CD4-positive, alpha-beta memory T cell (primary cell): Measurements from ENCODE around the gene LASP1. TPM values are rescaled to one million over a fixed set of nuclear protein-coding genes. Genes with fewer than 3 reads are reported as not detected.
"Not testable (repeated sequence)": the region's sequence is repeated elsewhere in the genome, so short reads cannot be mapped to it uniquely, and the experiment has no call there.

Experiments used
- CTCF ChIA-PET: fragments of 350-600 bp; sonication (Branson Sonifier 250); formaldehyde crosslinking; loops from one replicate; lab custom pipeline; 2021; ENCODE audit warnings: inconsistent platforms; ENCODE audit not compliant: partially characterized antibody; lab: Charles Lee
- POLR2A ChIA-PET: fragments of 350-600 bp; sonication (Branson Sonifier 250); formaldehyde crosslinking; loops from one replicate; lab custom pipeline; 2021; ENCODE audit not compliant: partially characterized antibody; lab: Charles Lee
- DNase-seq, 5 donors: peaks; one replicate each; pipeline versions ENCODE4 v3.0.0 to v3.0.0-alpha.2; 2020 to 2022; ENCODE audit warnings: mixed read lengths in 1 of 5
- H3K27ac ChIP-seq: one replicate; pipeline ENCODE4 v1.7.0; 2013; ENCODE audit warnings: low read depth, low read length
- H3K27me3 ChIP-seq: 2 replicates; pipeline ENCODE4 v1.7.0; 2013; ENCODE audit warnings: mild to moderate bottlenecking, low read length, moderate library complexity; ENCODE audit not compliant: insufficient read depth
- H3K36me3 ChIP-seq: 2 replicates; pipeline ENCODE4 v1.7.0; 2013; ENCODE audit warnings: mild to moderate bottlenecking, low read length, moderate library complexity; ENCODE audit not compliant: insufficient read depth
- H3K4me1 ChIP-seq: 2 replicates; pipeline ENCODE4 v1.7.0; 2013; ENCODE audit warnings: mild to moderate bottlenecking, low read length, moderate library complexity; ENCODE audit not compliant: insufficient read depth
- H3K4me3 ChIP-seq, 2 donors: one replicate each; pipeline ENCODE4 v1.7.0; 2013; ENCODE audit warnings: low read length in 2 of 2, mild to moderate bottlenecking in 1 of 2
- H3K9me3 ChIP-seq, 2 donors: one replicate each; pipeline ENCODE4 v1.7.0; 2013; ENCODE audit warnings: low read length in 2 of 2, control low read depth in 1 of 2; ENCODE audit not compliant: control insufficient read depth in 1 of 2
- H3K27ac Mint-ChIP-seq, 7 donors: one replicate each; pipeline ENCODE4 v1.8.0; 2020 to 2021; ENCODE audit warnings: mixed read lengths in 7 of 7, mild to moderate bottlenecking in 6 of 7, inconsistent platforms in 3 of 7, moderate library complexity in 3 of 7
- H3K27me3 Mint-ChIP-seq, 2 donors: one replicate each; pipeline ENCODE4 v1.8.0; 2020 to 2021; ENCODE audit warnings: mixed read lengths in 2 of 2
- H3K36me3 Mint-ChIP-seq, 2 donors: one replicate each; pipeline ENCODE4 v1.8.0; 2020 to 2021; ENCODE audit warnings: mixed read lengths in 2 of 2, inconsistent platforms in 1 of 2, mild to moderate bottlenecking in 1 of 2
- H3K4me1 Mint-ChIP-seq, 4 donors: one replicate each; pipeline ENCODE4 v1.8.0; 2020 to 2021; ENCODE audit warnings: mixed read lengths in 4 of 4, mild to moderate bottlenecking in 1 of 4
- H3K4me3 Mint-ChIP-seq, 8 donors: one replicate each; pipeline ENCODE4 v1.8.0; 2020 to 2021; ENCODE audit warnings: mixed read lengths in 8 of 8, mild to moderate bottlenecking in 7 of 8, moderate library complexity in 6 of 8, inconsistent platforms in 3 of 8
- H3K9me3 Mint-ChIP-seq, 8 donors: one replicate each; pipeline ENCODE4 v1.8.0; 2020 to 2021; ENCODE audit warnings: mixed read lengths in 8 of 8, mild to moderate bottlenecking in 5 of 8, inconsistent platforms in 3 of 8, moderate library complexity in 1 of 8
- intact Hi-C: fragments of 100-400 bp; cut with micrococcal nuclease; formaldehyde crosslinking; loops from one replicate; pipeline ENCODE4 v1.15.1; 2023
- polyA plus RNA-seq, 2 donors: library from polyadenylated mRNA; unstranded; fragments of 300-500 nt; fragmentation: Illumina TruSeq; gene quantifications; one replicate each; pipeline ENCODE4 v1.2.3, GENCODE V29; 2021
- total RNA-seq, 2 experiments: library from RNA; stranded (reverse); gene quantifications; one replicate each; pipeline ENCODE4 v1.2.3, GENCODE V29; 2021

LASP1 gene
- total and polyA plus RNA-seq, 4 experiments from 2014 or later, result 32.1 to 122 (median 92.9) TPM

- Histone ChIP-seq H3K9me3 (no peaks in the 10 kb centered on the region), H3K27ac (no peak overlapping the region), H3K4me1 (no peaks in the 10 kb centered on the region), H3K4me3 (no peak overlapping the region), H3K36me3 (no peaks in the 10 kb centered on the region), H3K27me3 (no peaks in the 10 kb centered on the region)
- ChIA-PET POLR2A (no interaction called here), CTCF (interaction anchor here (2.3 kb wide), 1 partner anchor 15 kb away, joined by 8 read pairs; the partner anchor contains the start of gene LASP1NB)
- Mint-ChIP-seq H3K36me3 (no peaks in the 10 kb centered on the region), H3K27me3 (no peaks in the 10 kb centered on the region), H3K9me3 (no peaks in the 10 kb centered on the region), H3K27ac (peak overlapping the region in 1 of 7 donors; percentile 74), H3K4me1 (no peaks in the 10 kb centered on the region), H3K4me3 (no peak overlapping the region)
- intact Hi-C loops, result no loop called here
- no peak for DNase-seq
Observed at GRCh38 chr17:38940404-38940803, 70.5 kb downstream of the LASP1 start.

DNA sequence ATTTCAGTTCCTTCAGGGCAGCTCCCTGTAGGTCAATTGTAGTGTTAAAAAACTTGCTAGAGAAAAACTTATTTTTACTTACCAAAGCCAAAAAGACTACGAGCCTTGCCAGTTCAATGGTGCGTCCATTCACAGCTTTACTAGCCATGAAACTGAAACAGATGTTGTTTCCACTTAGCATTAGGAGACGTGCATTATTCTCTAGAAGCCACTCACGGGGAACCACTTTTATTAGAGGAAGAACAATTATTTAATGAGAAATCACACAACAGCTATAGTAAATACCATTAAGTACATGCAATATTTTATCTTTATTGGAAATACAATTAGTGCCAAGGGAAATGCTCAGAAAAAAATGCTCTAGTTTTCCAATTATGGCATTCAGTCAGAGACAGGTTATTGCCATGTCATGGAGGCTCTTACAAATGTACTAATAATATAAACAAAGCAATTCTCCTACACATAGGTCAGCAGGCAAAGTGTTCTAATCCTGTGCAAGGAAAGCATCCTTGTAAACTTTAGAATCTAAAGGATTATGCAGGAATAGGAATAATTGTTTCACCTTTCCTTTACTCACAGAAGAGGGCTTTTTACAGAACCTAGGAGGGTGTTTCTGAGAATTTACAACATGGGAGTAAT is 73.0 kb downstream of the LASP1 start:
- Histone ChIP-seq H3K9me3 (no peaks in the 10 kb centered on the region), H3K4me3 (no peak overlapping the region), H3K27ac (no peak overlapping the region), H3K27me3 (no peaks in the 10 kb centered on the region), H3K4me1 (no peaks in the 10 kb centered on the region), H3K36me3 (no peaks in the 10 kb centered on the region)
- H3K36me3 Mint-ChIP-seq, result no peaks in the 10 kb centered on the region
- DNase-seq, result no peak
- CTCF ChIA-PET, result interaction anchor here (0.7 to 1.6 kb wide), 5 partner anchors 17 to 211 kb away, joined by 3 to 4 read pairs (median 3); partner anchors contain the start of gene LASP1NB
- no peak overlapping the region for H3K27ac Mint-ChIP-seq
- H3K9me3 Mint-ChIP-seq, result no peaks in the 10 kb centered on the region
- intact Hi-C loops, result no loop called here
- POLR2A ChIA-PET, result interaction anchor here (1.1 kb wide), 1 partner anchor 211 kb away, joined by 3 read pairs; no protein-coding TSS in a partner anchor
- H3K4me1 Mint-ChIP-seq, result no peaks in the 10 kb centered on the region
- no peaks in the 10 kb centered on the region for H3K27me3 Mint-ChIP-seq
- H3K4me3 Mint-ChIP-seq, result no peak overlapping the region

DNA sequence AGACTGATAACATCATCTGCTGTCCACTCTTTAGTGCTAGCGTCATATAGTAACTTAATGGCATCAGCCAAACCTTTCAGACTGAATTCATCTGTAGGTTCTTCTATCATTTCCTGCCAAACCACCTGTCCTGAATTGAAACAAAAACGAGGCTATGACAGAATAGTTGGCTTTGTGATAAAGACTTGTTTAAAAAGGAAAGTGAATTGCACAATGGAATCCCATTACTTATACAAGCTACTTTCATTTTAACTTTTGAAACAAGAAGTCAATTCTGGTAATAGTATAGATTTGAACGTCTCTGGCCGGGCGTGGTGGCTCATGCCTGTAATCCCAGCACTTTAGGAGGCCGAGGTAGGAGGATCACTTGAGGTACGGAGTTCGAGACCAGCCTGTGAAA is 73.7 kb downstream of the LASP1 start:
- H3K27ac Mint-ChIP-seq, result no peak overlapping the region
- H3K27me3 ChIP-seq, result no peaks in the 10 kb centered on the region
- H3K36me3 Mint-ChIP-seq, result no peaks in the 10 kb centered on the region
- no peaks in the 10 kb centered on the region for H3K27me3 Mint-ChIP-seq
- no peaks in the 10 kb centered on the region for H3K4me1 ChIP-seq
- CTCF ChIA-PET, result interaction anchor here (0.7 to 1.6 kb wide), 3 partner anchors 18 to 210 kb away, joined by 3 to 4 read pairs (median 3); partner anchors contain the start of gene LASP1NB
- intact Hi-C loops, result no loop called here
- H3K9me3 Mint-ChIP-seq, result no peaks in the 10 kb centered on the region
- POLR2A ChIA-PET, result interaction anchor here (0.9 to 1.1 kb wide), 2 partner anchors 11 to 210 kb away, joined by 3 read pairs; no protein-coding TSS in a partner anchor
- H3K36me3 ChIP-seq, result no peaks in the 10 kb centered on the region
- H3K4me1 Mint-ChIP-seq, result no peaks in the 10 kb centered on the region
- H3K4me3 Mint-ChIP-seq, result no peak overlapping the region
- no peak overlapping the region for H3K27ac ChIP-seq
- no peak for DNase-seq
- H3K9me3 ChIP-seq, result no peaks in the 10 kb centered on the region
- no peak overlapping the region for H3K4me3 ChIP-seq

- POLR2A ChIA-PET, result no interaction called here
- CTCF ChIA-PET, result interaction anchor here (1.1 kb wide), 1 partner anchor 297 kb away, joined by 3 read pairs; no protein-coding TSS in a partner anchor
- H3K4me3 ChIP-seq, result no peak overlapping the region
- H3K4me3 Mint-ChIP-seq, result no peak overlapping the region
- H3K27me3 Mint-ChIP-seq, result no peaks in the 10 kb centered on the region
- no peak for DNase-seq
- H3K4me1 ChIP-seq, result no peaks in the 10 kb centered on the region
- H3K9me3 Mint-ChIP-seq, result no peaks in the 10 kb centered on the region
- no peaks in the 10 kb centered on the region for H3K27me3 ChIP-seq
- H3K4me1 Mint-ChIP-seq, result no peaks in the 10 kb centered on the region
- H3K27ac ChIP-seq, result no peak overlapping the region
- H3K27ac Mint-ChIP-seq, result no peak overlapping the region
- no peaks in the 10 kb centered on the region for H3K36me3 ChIP-seq
- intact Hi-C loops, result no loop called here
- H3K9me3 ChIP-seq, result no peaks in the 10 kb centered on the region
- no peaks in the 10 kb centered on the region for H3K36me3 Mint-ChIP-seq
Observed at GRCh38 chr17:38947189-38947588, 77.3 kb downstream of the LASP1 start.

DNA sequence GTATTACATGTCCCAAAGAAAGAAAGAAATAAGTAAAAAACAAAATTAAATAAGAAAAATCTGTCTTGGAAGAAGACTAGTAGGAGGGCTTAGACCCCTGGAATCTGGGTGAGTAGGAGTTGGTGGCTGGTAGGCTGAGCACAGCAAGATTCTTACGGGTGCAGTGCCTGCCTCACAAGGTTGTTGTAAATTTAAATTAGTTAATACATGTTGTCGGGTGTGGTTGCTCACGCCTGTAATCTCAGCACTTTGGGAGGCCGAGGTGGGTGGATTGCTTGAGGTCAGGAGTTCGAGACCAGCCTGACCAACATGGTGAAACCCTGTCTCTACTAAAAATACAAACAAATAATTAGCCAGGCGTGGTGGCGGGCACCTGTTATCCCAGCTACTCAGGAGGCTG is 83.9 kb downstream of the LASP1 start:
- H3K4me1 Mint-ChIP-seq, H3K27ac ChIP-seq, H3K27me3 ChIP-seq, intact Hi-C loops, H3K9me3 ChIP-seq, POLR2A ChIA-PET, CTCF ChIA-PET, H3K4me3 Mint-ChIP-seq, H3K27me3 Mint-ChIP-seq, H3K27ac Mint-ChIP-seq, H3K36me3 ChIP-seq, H3K36me3 Mint-ChIP-seq, H3K9me3 Mint-ChIP-seq, H3K4me1 ChIP-seq, DNase-seq, H3K4me3 ChIP-seq: not testable (repeated sequence)

GRCh38 chr17:38958326-38958725 is 88.5 kb downstream of the LASP1 start:
- H3K27me3 Mint-ChIP-seq, result no peaks in the 10 kb centered on the region
- ChIA-PET POLR2A (no interaction called here), CTCF (interaction anchor here (1.5 kb wide), 1 partner anchor 36 kb away, joined by 3 read pairs; no protein-coding TSS in a partner anchor)
- H3K9me3 Mint-ChIP-seq, result no peaks in the 10 kb centered on the region
- no peak overlapping the region for H3K4me3 ChIP-seq
- peak overlapping the region in 1 of 7 donors; percentile 29 for H3K27ac Mint-ChIP-seq
- no peaks in the 10 kb centered on the region for H3K9me3 ChIP-seq
- no peak for DNase-seq
- intact Hi-C loops, result no loop called here
- no peak overlapping the region for H3K4me3 Mint-ChIP-seq
- no peaks in the 10 kb centered on the region for H3K36me3 Mint-ChIP-seq
- H3K4me1 Mint-ChIP-seq, result peaks cover 8 to 16% (median 10%) of the 10 kb centered on the region in 4 donors
- no peaks in the 10 kb centered on the region for H3K36me3 ChIP-seq
- H3K4me1 ChIP-seq, result peaks cover 29% of the 10 kb centered on the region
- H3K27ac ChIP-seq, result no peak overlapping the region
- no peaks in the 10 kb centered on the region for H3K27me3 ChIP-seq

DNA sequence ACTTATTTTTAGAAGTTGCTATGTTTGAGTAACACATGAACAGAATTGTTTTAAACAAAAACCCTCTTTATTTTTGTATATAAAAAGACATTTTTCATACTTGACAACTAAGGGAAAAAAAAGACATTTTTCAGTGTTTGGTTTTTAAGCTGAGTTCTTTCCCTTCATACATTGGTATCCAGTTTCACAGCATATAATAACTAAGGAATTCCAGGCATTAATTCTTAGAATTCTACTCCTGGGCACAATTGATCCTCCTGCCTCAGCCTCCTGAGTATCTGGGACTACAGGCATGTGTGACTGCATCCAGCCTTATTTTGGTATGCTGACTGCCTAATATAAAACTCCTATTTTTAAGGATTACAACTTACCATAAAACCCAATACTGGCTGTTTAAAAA is 88.9 kb downstream of the LASP1 start:
- Histone ChIP-seq H3K27me3 (no peaks in the 10 kb centered on the region), H3K4me3 (no peak overlapping the region), H3K9me3 (no peaks in the 10 kb centered on the region), H3K36me3 (no peaks in the 10 kb centered on the region), H3K27ac (no peak overlapping the region), H3K4me1 (peaks cover 29% of the 10 kb centered on the region)
- CTCF ChIA-PET, result interaction anchor here (0.7 to 1.5 kb wide), 2 partner anchors 36 to 98 kb away, joined by 3 read pairs; no protein-coding TSS in a partner anchor
- no peak overlapping the region for H3K27ac Mint-ChIP-seq
- peaks cover 8 to 16% (median 10%) of the 10 kb centered on the region in 4 donors for H3K4me1 Mint-ChIP-seq
- no peaks in the 10 kb centered on the region for H3K27me3 Mint-ChIP-seq
- DNase-seq, result no peak
- H3K9me3 Mint-ChIP-seq, result no peaks in the 10 kb centered on the region
- POLR2A ChIA-PET, result no interaction called here
- intact Hi-C loops, result no loop called here
- H3K4me3 Mint-ChIP-seq, result no peak overlapping the region
- H3K36me3 Mint-ChIP-seq, result no peaks in the 10 kb centered on the region
